ENCODE measurements around the gene CDT1. TPM values are rescaled to one million over a fixed set of nuclear protein-coding genes. Genes with fewer than 3 reads are reported as not detected.

The CDT1 gene
- total and polyA plus RNA-seq, 5 donors = 0.27 to 3.1 (median 0.67) TPM

DNA sequence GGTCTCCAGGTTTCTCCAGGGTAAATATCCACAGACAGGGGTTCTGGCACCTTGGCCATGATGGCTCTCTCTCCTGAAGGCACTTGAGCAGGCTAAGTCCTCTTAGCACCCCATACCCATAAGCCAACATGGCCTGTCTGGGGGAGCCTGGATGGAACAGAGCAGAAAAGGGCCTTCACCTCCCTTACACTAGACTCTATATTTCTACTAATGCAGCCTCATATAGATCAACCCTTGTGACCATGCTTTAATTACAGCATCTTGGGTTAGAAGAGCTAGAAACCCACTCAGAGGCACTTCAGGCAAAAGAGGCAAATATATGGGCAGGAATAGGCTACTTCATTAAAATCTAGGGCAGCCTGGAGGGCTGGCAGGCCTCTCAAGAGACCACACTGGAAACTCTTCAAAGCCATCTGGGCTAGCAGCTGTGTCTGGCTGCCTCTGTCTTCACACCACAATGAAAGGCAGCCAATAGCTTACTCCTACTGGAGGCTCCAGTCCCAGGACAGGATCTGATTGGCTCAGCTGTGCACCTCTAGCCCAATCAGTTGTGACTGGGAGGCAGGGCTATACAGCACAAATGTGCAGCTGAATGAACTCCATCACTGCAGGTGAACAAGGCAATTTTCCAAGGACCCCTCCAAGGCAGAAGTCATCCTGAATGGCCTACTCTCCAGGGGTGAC is 4.7 kb upstream of the CDT1 start:
- peak in 1 of 3 donors; percentile 12 for DNase-seq
- intact Hi-C loops (cut with DNase I) = no loop called here
- Histone ChIP-seq H3K4me3 (ENCODE audit: low read length) (no peak overlapping the region), H3K27ac (ENCODE audit: low read length) (no peak overlapping the region), H3K4me1 (ENCODE audit: control insufficient read depth, insufficient read depth, low read length) (no peaks in the 10 kb centered on the region), H3K9me3 (ENCODE audit: control insufficient read depth, low read length) (no peaks in the 10 kb centered on the region), H3K27me3 (ENCODE audit: control insufficient read depth, insufficient read depth) (no peaks in the 10 kb centered on the region)
- no peak for ATAC-seq

DNA sequence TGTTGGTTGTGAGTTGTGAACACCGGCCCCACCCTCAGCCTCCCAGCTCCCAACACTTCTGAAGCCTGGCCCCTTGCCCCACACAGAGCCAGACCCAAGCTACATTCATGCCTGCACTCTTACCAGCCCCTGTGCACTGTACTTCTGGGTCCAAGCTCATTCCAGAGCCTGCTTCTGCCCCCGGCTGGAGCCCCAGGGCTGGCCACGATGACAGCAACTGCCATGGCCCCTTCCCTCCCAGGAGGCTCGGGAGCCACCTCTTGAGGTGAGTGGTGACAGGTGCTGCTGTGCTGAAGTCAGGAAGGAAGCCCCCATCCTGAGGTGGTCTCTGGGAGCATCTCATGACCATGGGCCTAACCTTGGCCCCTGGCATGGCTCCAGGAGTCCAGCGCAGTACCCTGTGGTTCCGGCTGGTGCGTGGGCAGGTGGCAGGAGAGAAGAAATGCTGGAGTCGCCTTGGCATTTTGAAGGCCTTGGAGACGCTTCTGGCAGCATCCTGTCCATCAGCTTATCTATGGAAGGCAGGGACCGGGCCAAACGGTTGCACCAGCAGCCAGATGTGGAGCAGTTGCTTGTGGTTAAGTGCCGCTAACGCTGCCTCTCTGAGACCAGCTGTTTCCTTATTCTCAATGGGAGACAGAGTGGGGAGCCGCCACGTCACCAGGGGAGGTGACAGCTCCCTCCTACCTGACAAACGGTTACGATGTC is 3.9 kb upstream of the CDT1 start:
- 72% methylated on average over 17 of the region's 17 CpGs for WGBS
- DNase-seq = no peak
- Histone ChIP-seq H3K27ac (ENCODE audit: low read length) (no peak overlapping the region), H3K27me3 (ENCODE audit: control insufficient read depth, insufficient read depth) (no peaks in the 10 kb centered on the region), H3K9me3 (ENCODE audit: control insufficient read depth, low read length) (no peaks in the 10 kb centered on the region), H3K4me3 (ENCODE audit: low read length) (no peak overlapping the region), H3K4me1 (ENCODE audit: control insufficient read depth, insufficient read depth, low read length) (no peaks in the 10 kb centered on the region)
- no peak for ATAC-seq
- intact Hi-C loops (cut with DNase I) = no loop called here

DNA sequence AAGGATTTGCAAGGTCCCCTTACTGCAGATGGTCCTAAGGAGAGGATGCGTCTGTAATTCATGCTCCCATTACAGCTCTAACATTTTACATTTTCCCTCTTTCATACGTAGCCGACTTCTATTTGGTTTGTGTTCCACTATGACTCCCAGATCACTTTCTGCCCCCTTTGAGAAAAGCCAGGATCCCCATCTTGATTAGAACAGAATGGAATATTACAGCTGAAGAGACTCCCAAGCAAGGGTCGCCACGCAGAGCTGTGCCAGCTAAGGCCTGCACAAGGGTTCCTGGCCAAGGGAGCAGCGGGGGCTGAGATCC is 3.4 kb upstream of the CDT1 start:
- 82% methylated on average over 6 of the region's 6 CpGs for WGBS
- Histone ChIP-seq H3K4me3 (ENCODE audit: low read length) (no peak overlapping the region), H3K27ac (ENCODE audit: low read length) (no peak overlapping the region), H3K4me1 (ENCODE audit: control insufficient read depth, insufficient read depth, low read length) (no peaks in the 10 kb centered on the region), H3K27me3 (ENCODE audit: control insufficient read depth, insufficient read depth) (no peaks in the 10 kb centered on the region), H3K9me3 (ENCODE audit: control insufficient read depth, low read length) (no peaks in the 10 kb centered on the region)
- intact Hi-C loops (cut with DNase I) = no loop called here
- no peak for DNase-seq
- ATAC-seq = no peak

DNA sequence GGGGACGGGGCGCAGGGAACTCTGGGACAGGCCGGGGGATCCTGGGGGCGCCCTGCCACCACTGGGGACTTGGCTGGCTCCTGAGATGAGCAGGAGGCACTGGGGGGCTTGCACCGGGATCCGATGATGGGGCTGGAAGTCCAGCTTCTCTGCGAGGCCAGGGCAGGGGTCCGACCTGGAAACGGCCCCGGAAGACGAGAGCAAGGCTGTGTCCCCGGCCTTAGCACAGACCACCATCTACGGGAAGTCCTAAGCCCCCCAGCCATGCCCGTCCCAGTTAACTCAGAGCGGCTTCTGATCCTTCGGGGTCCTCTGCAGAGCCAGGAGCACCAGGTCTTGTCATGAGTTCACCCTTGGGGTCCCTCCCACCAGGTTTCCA is 573 bp downstream of the CDT1 start:
- DNase-seq (peak in 1 of 3 donors; percentile 68), ATAC-seq (no peak)
- Histone ChIP-seq H3K27me3 (ENCODE audit: control insufficient read depth, insufficient read depth) (no peaks in the 10 kb centered on the region), H3K4me1 (ENCODE audit: control insufficient read depth, insufficient read depth, low read length) (no peaks in the 10 kb centered on the region), H3K9me3 (ENCODE audit: control insufficient read depth, low read length) (no peaks in the 10 kb centered on the region), H3K27ac (ENCODE audit: low read length) (no peak overlapping the region), H3K4me3 (ENCODE audit: low read length) (no peak overlapping the region)
- intact Hi-C loops (cut with DNase I) = no loop called here
- WGBS = 2% methylated on average over 16 of the region's 16 CpGs

DNA sequence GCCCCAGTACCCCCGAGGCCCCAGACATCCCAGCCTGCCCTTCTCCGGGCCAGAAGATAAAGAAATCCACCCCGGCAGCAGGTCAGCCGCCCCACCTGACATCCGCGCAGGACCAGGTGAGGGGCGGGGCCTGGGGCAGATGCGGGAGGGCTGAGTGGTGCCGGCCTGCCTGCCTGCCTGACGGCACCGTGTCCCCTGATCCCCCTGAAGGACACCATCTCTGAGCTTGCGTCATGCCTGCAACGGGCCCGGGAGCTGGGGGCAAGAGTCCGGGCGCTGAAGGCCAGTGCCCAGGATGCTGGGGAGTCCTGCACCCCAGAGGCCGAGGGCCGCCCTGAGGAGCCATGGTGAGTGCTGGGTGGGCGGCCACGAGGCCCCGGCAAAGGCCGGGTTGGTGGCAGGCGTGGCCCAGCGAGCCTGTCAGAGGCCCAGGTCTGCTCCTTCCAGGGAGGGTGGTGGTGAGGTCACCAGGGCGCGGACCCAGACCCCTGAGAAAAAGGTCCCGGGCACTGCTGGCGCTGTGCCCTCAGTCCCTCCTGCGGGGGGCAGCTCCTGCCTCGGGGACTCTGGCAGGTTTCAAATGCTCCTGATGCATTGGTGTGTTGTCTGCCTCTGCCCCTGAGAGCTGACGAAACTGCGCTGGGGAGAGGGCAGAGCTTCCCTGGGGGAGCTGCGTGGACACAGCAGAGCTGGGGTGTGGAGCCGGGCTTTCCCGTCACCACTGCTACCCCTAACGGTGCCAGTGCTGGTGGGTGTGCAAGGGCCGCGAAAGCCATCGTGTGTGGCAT is 1.2 kb downstream of the CDT1 start:
- WGBS = 26% methylated on average over 39 of the region's 39 CpGs
- intact Hi-C loops (cut with DNase I) = no loop called here
- no peaks in the 10 kb centered on the region for H3K9me3 ChIP-seq (ENCODE audit: control insufficient read depth, low read length)
- H3K4me1 ChIP-seq (ENCODE audit: control insufficient read depth, insufficient read depth, low read length) = no peaks in the 10 kb centered on the region
- ATAC-seq (peak in 1 of 2 donors; percentile 1), DNase-seq (peak in 1 of 3 donors; percentile 64)
- no peaks in the 10 kb centered on the region for H3K27me3 ChIP-seq (ENCODE audit: control insufficient read depth, insufficient read depth)
- H3K27ac ChIP-seq (ENCODE audit: low read length) = no peak overlapping the region
- no peak overlapping the region for H3K4me3 ChIP-seq (ENCODE audit: low read length)

DNA sequence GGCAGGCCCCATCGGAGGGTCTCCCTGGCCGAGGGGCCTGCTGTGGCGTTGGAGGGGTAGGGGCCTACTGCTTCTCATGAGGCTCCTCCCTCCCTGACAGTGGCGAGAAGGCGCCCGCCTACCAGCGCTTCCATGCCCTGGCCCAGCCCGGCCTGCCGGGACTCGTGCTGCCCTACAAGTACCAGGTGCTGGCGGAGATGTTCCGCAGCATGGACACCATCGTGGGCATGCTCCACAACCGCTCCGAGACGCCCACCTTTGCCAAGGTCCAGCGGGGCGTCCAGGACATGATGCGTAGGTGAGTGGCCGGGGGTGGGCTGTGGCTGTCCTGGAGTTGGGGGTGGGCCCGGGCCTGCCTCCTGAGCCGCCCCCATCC is 1.7 kb downstream of the CDT1 start:
- ATAC-seq = no peak
- peak in 1 of 3 donors; percentile 56 for DNase-seq
- no peak overlapping the region for H3K27ac ChIP-seq (ENCODE audit: low read length)
- 92% methylated on average over 22 of the region's 22 CpGs for WGBS
- no peaks in the 10 kb centered on the region for H3K9me3 ChIP-seq (ENCODE audit: control insufficient read depth, low read length)
- no peaks in the 10 kb centered on the region for H3K27me3 ChIP-seq (ENCODE audit: control insufficient read depth, insufficient read depth)
- H3K4me3 ChIP-seq (ENCODE audit: low read length) = no peak overlapping the region
- intact Hi-C loops (cut with DNase I) = no loop called here
- H3K4me1 ChIP-seq (ENCODE audit: control insufficient read depth, insufficient read depth, low read length) = no peaks in the 10 kb centered on the region

DNA sequence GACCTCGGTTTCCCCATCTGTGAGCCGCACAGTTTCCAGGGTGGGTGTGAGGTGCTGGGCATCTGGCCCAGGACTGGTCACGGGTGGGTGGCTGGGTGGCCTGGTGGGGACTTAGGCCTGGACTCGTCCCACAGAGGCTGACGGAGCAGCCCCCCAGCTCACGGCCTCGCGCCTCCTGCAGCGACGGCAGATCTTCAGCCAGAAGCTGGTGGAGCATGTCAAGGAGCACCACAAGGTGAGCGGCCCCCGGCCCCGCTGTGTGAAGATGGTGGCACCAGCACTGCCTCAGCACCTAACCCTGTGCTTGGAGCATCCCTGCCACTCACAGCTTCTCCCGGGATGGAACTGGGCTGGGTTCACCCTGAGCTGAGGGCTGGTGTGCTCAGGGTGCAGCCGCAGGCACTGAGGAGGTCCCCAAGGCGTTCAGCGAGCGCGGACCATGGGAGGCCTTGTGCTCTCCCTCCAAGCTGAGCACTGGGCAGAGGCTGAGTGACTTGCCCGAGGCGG is 2.4 kb downstream of the CDT1 start:
- peak in 1 of 3 donors; percentile 58 for DNase-seq
- 94% methylated on average over 21 of the region's 21 CpGs for whole genome bisulfite sequencing
- ATAC-seq = no peak
- H3K27me3 ChIP-seq (ENCODE audit: control insufficient read depth, insufficient read depth) = no peaks in the 10 kb centered on the region
- H3K27ac ChIP-seq (ENCODE audit: low read length) = no peak overlapping the region
- no peaks in the 10 kb centered on the region for H3K4me1 ChIP-seq (ENCODE audit: control insufficient read depth, insufficient read depth, low read length)
- H3K9me3 ChIP-seq (ENCODE audit: control insufficient read depth, low read length) = no peaks in the 10 kb centered on the region
- intact Hi-C loops (cut with DNase I) = no loop called here
- H3K4me3 ChIP-seq (ENCODE audit: low read length) = no peak overlapping the region

DNA sequence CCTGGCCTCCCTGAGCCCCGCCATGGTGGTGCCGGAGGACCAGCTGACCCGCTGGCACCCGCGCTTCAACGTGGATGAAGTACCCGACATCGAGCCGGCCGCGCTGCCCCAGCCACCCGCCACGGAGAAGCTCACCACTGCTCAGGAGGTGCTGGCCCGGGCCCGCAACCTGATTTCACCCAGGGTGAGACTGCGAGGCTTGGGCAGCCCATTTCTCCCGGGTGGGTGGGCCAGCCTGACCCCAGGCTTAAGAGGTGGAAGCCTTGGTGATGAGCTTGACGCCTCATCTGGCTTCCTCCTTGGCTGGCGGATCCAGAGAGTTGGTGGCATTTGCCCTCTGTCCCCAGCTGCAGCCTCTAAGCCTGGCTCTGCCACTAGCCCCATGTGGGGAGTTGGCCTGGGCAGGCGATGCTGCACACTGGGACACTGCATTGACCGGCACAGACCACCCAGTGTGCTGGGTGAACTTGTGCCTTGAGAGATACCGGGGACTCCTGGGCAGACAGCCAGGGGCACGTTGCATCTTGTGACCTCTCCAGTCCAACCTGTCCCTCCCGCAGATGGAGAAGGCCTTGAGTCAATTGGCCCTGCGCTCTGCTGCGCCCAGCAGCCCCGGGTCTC is 3.0 kb downstream of the CDT1 start:
- intact Hi-C loops (cut with DNase I) = no loop called here
- Histone ChIP-seq H3K27ac (ENCODE audit: low read length) (no peak overlapping the region), H3K27me3 (ENCODE audit: control insufficient read depth, insufficient read depth) (no peaks in the 10 kb centered on the region), H3K4me3 (ENCODE audit: low read length) (no peak overlapping the region), H3K4me1 (ENCODE audit: control insufficient read depth, insufficient read depth, low read length) (no peaks in the 10 kb centered on the region), H3K9me3 (ENCODE audit: control insufficient read depth, low read length) (no peaks in the 10 kb centered on the region)
- WGBS = 82% methylated on average over 27 of the region's 27 CpGs
- no peak for ATAC-seq
- peak in 1 of 3 donors; percentile 61 for DNase-seq

DNA sequence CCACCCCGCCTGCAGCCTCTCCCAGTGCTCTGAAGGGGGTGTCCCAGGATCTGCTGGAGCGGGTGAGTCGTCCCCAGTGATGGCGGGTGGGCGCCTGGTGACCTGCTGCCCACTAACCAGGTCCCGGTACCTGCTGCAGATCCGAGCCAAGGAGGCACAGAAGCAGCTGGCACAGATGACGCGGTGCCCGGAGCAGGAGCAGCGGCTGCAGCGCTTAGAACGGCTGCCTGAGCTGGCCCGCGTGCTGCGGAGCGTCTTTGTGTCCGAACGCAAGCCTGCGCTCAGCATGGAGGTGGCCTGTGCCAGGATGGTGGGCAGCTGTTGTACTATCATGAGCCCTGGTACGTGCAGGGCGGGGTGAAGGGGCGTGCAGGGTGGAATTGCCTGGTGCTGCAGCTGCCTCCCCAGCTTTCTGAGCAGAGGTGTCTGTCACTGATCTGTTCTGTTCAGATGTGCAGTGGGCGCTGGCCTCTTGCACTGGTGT is 3.6 kb downstream of the CDT1 start:
- H3K4me1 ChIP-seq (ENCODE audit: control insufficient read depth, insufficient read depth, low read length) = no peaks in the 10 kb centered on the region
- H3K27me3 ChIP-seq (ENCODE audit: control insufficient read depth, insufficient read depth) = no peaks in the 10 kb centered on the region
- DNase-seq = peak in 1 of 3 donors; percentile 56
- H3K9me3 ChIP-seq (ENCODE audit: control insufficient read depth, low read length) = no peaks in the 10 kb centered on the region
- 92% methylated on average over 24 of the region's 24 CpGs for WGBS
- no peak overlapping the region for H3K27ac ChIP-seq (ENCODE audit: low read length)
- no peak overlapping the region for H3K4me3 ChIP-seq (ENCODE audit: low read length)
- ATAC-seq = no peak
- intact Hi-C loops (cut with DNase I) = no loop called here

DNA sequence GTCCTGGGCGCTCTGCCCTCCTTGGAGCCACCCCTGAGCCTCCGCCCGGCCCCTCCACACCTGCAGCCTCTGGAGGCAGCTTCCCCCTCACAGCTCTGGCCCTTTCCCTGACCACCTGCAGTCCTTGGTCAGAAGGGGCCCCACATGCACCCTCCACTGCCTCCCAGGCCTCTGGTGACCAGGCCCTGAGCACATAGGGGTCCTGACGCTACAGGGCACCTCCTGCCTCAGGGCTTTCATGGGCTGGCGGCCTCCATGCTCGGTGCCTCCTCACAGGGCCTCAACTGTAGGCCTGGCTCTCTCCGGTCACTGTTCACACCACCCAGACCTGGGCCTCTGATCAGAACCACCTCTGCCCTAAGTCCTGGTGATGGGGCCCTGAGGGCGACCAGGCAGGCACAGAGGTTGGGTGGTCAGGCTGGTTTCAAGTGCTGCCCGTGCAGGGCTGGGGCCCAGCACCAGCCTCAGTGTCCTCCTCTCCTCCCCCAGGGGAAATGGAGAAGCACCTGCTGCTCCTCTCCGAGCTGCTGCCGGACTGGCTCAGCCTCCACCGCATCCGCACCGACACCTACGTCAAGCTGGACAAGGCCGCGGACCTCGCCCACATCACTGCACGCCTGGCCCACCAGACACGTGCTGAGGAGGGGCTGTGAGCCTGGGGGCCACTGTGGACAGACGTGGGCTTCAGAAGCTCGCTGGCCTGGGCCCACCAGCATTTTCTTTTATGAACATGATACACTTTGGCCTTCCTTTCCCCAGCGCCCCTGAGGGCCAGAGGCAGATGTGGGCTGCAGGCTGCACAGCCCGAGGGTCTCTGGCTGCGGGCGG is 4.3 kb downstream of the CDT1 start:
- H3K9me3 ChIP-seq (ENCODE audit: control insufficient read depth, low read length) = no peaks in the 10 kb centered on the region
- H3K27ac ChIP-seq (ENCODE audit: low read length) = no peak overlapping the region
- DNase-seq = peak in 1 of 3 donors; percentile 46
- intact Hi-C loops (cut with DNase I) = no loop called here
- H3K4me3 ChIP-seq (ENCODE audit: low read length) = no peak overlapping the region
- H3K27me3 ChIP-seq (ENCODE audit: control insufficient read depth, insufficient read depth) = no peaks in the 10 kb centered on the region
- H3K4me1 ChIP-seq (ENCODE audit: control insufficient read depth, insufficient read depth, low read length) = no peaks in the 10 kb centered on the region
- no peak for ATAC-seq
- 90% methylated on average over 26 of the region's 26 CpGs for WGBS
